T-cell (primary cell): ENCODE results near the gene POLG. TPM values are rescaled to one million over a fixed set of nuclear protein-coding genes. Genes with fewer than 3 reads are reported as not detected.
A peak's percentile ranks its signal among the peaks of the same experiment; 100 is the strongest.

Source experiments
- ATAC-seq, 4 experiments: fragments of 200-7000 bp in 3 of 4; fragments of 150-1000 bp in 1 of 4; cut with Tn5 transposase; replicated peaks in 1 of 4; 1 replicate in 3 of 4; 2 replicates in 1 of 4; pipeline ENCODE4 v1.10.0; 2021; ENCODE audit warnings: moderate library complexity in 3 of 4, mild to moderate bottlenecking in 2 of 4, moderate number of reproducible peaks in 1 of 4
- CTCF ChIA-PET, 2 donors: fragments of 300-600 bp; sonication (Branson Sonifier 250); formaldehyde crosslinking; loops; one replicate each; lab custom pipeline; 2022; ENCODE audit warnings: antibody characterized with exemption in 2 of 2; lab: Charles Lee
- POLR2A ChIA-PET, 2 donors: fragments of 300-600 bp; sonication (Branson Sonifier 250); formaldehyde crosslinking; loops; one replicate each; lab custom pipeline; 2022; ENCODE audit warnings: antibody characterized with exemption in 2 of 2; lab: Charles Lee
- DNase-seq, 35 experiments: peaks; one replicate each; pipeline versions ENCODE4 v3.0.0 to v3.0.0-alpha.2; 2013 to 2023
- H3K27ac ChIP-seq: one replicate; pipeline ENCODE4 v1.5.1; 2013; ENCODE audit warnings: low read length
- H3K27me3 ChIP-seq, 2 experiments: replicated peaks in 1 of 2; 1 replicate in 1 of 2; 2 replicates in 1 of 2; pipeline versions ENCODE4 v1.6.1 to v1.7.0; 2013; ENCODE audit warnings: low read length in 1 of 2, mixed read lengths in 1 of 2; ENCODE audit not compliant: control insufficient read depth in 2 of 2, insufficient read depth in 2 of 2; ENCODE audit errors: extremely low read depth in 1 of 2
- H3K36me3 ChIP-seq, 2 donors: 1 replicate in 1 of 2; 2 replicates in 1 of 2; pipeline versions ENCODE4 v1.6.1 to v1.7.0; 2013; ENCODE audit warnings: low read length in 1 of 2; ENCODE audit not compliant: control insufficient read depth in 2 of 2, insufficient read depth in 1 of 2; ENCODE audit errors: extremely low read depth in 1 of 2
- H3K4me1 ChIP-seq, 2 experiments: 1 replicate in 1 of 2; 2 replicates in 1 of 2; pipeline versions ENCODE4 v1.6.1 to v1.7.0; 2013; ENCODE audit warnings: low read length in 2 of 2, mixed read lengths in 1 of 2; ENCODE audit not compliant: insufficient read depth in 2 of 2, control insufficient read depth in 1 of 2; ENCODE audit errors: extremely low read depth in 1 of 2
- H3K4me3 ChIP-seq, 2 donors: 1 replicate in 1 of 2; 2 replicates in 1 of 2; pipeline versions ENCODE4 v1.5.1 to v1.7.0; 2013; ENCODE audit warnings: mild to moderate bottlenecking in 2 of 2, low read length in 1 of 2, moderate library complexity in 1 of 2; ENCODE audit not compliant: control insufficient read depth in 1 of 2; ENCODE audit errors: extremely low read depth in 1 of 2
- H3K9me3 ChIP-seq: 2 replicates; pipeline ENCODE4 v1.7.0; 2013
- H3K27ac Mint-ChIP-seq, 2 donors: one replicate each; pipeline ENCODE4 v1.8.0; 2020 to 2021; ENCODE audit warnings: mild to moderate bottlenecking in 2 of 2, mixed read lengths in 2 of 2
- H3K27me3 Mint-ChIP-seq, 2 donors: one replicate each; pipeline ENCODE4 v1.8.0; 2021 to 2022; ENCODE audit warnings: mixed read lengths in 2 of 2
- H3K36me3 Mint-ChIP-seq: one replicate; pipeline ENCODE4 v1.8.0; 2021; ENCODE audit warnings: mixed read lengths
- H3K4me1 Mint-ChIP-seq, 3 donors: one replicate each; pipeline ENCODE4 v1.8.0; 2020 to 2022; ENCODE audit warnings: mixed read lengths in 3 of 3, mild to moderate bottlenecking in 1 of 3
- H3K4me3 Mint-ChIP-seq, 3 donors: one replicate each; pipeline ENCODE4 v1.8.0; 2020 to 2022; ENCODE audit warnings: mild to moderate bottlenecking in 3 of 3, mixed read lengths in 3 of 3, moderate library complexity in 3 of 3
- H3K9me3 Mint-ChIP-seq, 3 donors: one replicate each; pipeline ENCODE4 v1.8.0; 2020 to 2022; ENCODE audit warnings: mixed read lengths in 3 of 3
- WGBS: methylation state at CpG from one replicate; pipeline ENCODE4 v1.1.5; 2013; ENCODE audit warnings: missing lambda C conversion rate; ENCODE audit not compliant: insufficient coverage; 5-methylcytosine and 5-hydroxymethylcytosine counted together
- total RNA-seq, 35 experiments: library from RNA in 6 of 35; stranded (reverse) in 6 of 35; fragments of 120-200 nt in 1 of 35; gene quantifications; one replicate each; pipeline versions ENCODE4 v1.2.1 to v1.2.4 and lab custom pipeline; 2013 to 2026

POLG gene
- total RNA-seq, 5 donors from 2014 or later (not counting 1 experiment from before 2014, with no cell fraction given): 136 to 171 (median 165) TPM

- POLR2A ChIA-PET: no interaction called here
- Mint-ChIP-seq H3K4me1 (peaks cover 11 to 26% (median 22%) of the 10 kb centered on the region in 3 donors), H3K27ac (peak overlapping the region in 1 of 2 donors; percentile 31), H3K36me3 (no peaks in the 10 kb centered on the region), H3K27me3 (peaks cover 61 to 81% of the 10 kb centered on the region in 2 donors), H3K4me3 (no peak overlapping the region), H3K9me3 (no peaks in the 10 kb centered on the region)
- Histone ChIP-seq H3K4me3 (no peak overlapping the region), H3K27ac (no peak overlapping the region), H3K9me3 (no peaks in the 10 kb centered on the region), H3K4me1 (peaks cover 0 to 27% of the 10 kb centered on the region in 2 experiments), H3K36me3 (no peaks in the 10 kb centered on the region), H3K27me3 (peaks cover 24 to 87% of the 10 kb centered on the region in 2 experiments)
- no peak for ATAC-seq
- CTCF ChIA-PET: no interaction called here
- DNase-seq: no peak
- WGBS: 16% methylated on average over 25 of the region's 33 CpGs
Measured at GRCh38 chr15:89370120-89370977, 35.7 kb upstream of the POLG start.

- H3K9me3 Mint-ChIP-seq: no peaks in the 10 kb centered on the region
- DNase-seq: no peak
- H3K4me3 Mint-ChIP-seq: no peak overlapping the region
Measured at GRCh38 chr15:89369341-89369947, 34.8 kb upstream of the POLG start.

GRCh38 chr15:89368566-89369223 is 34.1 kb upstream of the POLG start:
- Mint-ChIP-seq H3K27me3 (peaks cover 56 to 81% of the 10 kb centered on the region in 2 donors), H3K9me3 (no peaks in the 10 kb centered on the region), H3K27ac (no peak overlapping the region), H3K36me3 (no peaks in the 10 kb centered on the region), H3K4me1 (peaks cover 11 to 29% (median 22%) of the 10 kb centered on the region in 3 donors), H3K4me3 (peak overlapping the region in 1 of 3 donors; percentile 4)
- H3K27ac ChIP-seq: no peak overlapping the region
- H3K4me1 ChIP-seq: peaks cover 0 to 27% of the 10 kb centered on the region in 2 experiments
- H3K9me3 ChIP-seq: no peaks in the 10 kb centered on the region
- CTCF ChIA-PET: interaction anchor here in 1 of 2 donors (2.3 kb wide), 1 partner anchor 10 kb away, joined by 8 read pairs; no protein-coding TSS in a partner anchor
- no peaks in the 10 kb centered on the region for H3K36me3 ChIP-seq
- ATAC-seq: no peak
- H3K27me3 ChIP-seq: peaks cover 21 to 93% of the 10 kb centered on the region in 2 experiments
- POLR2A ChIA-PET: no interaction called here
- no peak overlapping the region for H3K4me3 ChIP-seq
- 7% methylated on average over 19 of the region's 34 CpGs for WGBS
- no peak for DNase-seq

More at GRCh38 chr15:89369341-89369947, 34.8 kb upstream of the POLG start:
- H3K9me3 ChIP-seq: no peaks in the 10 kb centered on the region
- H3K27me3 ChIP-seq: peaks cover 24 to 89% of the 10 kb centered on the region in 2 experiments
- Mint-ChIP-seq H3K27ac (no peak overlapping the region), H3K36me3 (no peaks in the 10 kb centered on the region), H3K27me3 (peaks cover 58 to 81% of the 10 kb centered on the region in 2 donors), H3K4me1 (peaks cover 11 to 27% (median 22%) of the 10 kb centered on the region in 3 donors)
- no peaks in the 10 kb centered on the region for H3K36me3 ChIP-seq
- H3K27ac ChIP-seq: no peak overlapping the region
- POLR2A ChIA-PET: no interaction called here
- H3K4me3 ChIP-seq: no peak overlapping the region
- peaks cover 0 to 27% of the 10 kb centered on the region in 2 experiments for H3K4me1 ChIP-seq
- ATAC-seq: no peak
- WGBS: 67% methylated on average over 1 of the region's 3 CpGs
- CTCF ChIA-PET: interaction anchor here in 1 of 2 donors (2.3 kb wide), 1 partner anchor 10 kb away, joined by 8 read pairs; no protein-coding TSS in a partner anchor

GRCh38 chr15:89367485-89368451 is 33.1 kb upstream of the POLG start:
- H3K4me3 ChIP-seq: peak overlapping the region in 1 of 2 donors; percentile 12
- Mint-ChIP-seq H3K9me3 (no peaks in the 10 kb centered on the region), H3K4me3 (peak overlapping the region; percentile 31 to 56 (median 34)), H3K36me3 (no peaks in the 10 kb centered on the region), H3K4me1 (peaks cover 11 to 33% (median 24%) of the 10 kb centered on the region in 3 donors), H3K27ac (no peak overlapping the region), H3K27me3 (peaks cover 63 to 81% of the 10 kb centered on the region in 2 donors)
- H3K9me3 ChIP-seq: no peaks in the 10 kb centered on the region
- whole genome bisulfite sequencing: 8% methylated on average over 77 of the region's 90 CpGs
- peaks cover 0 to 27% of the 10 kb centered on the region in 2 experiments for H3K4me1 ChIP-seq
- peaks cover 22 to 98% of the 10 kb centered on the region in 2 experiments for H3K27me3 ChIP-seq
- ChIA-PET POLR2A (no interaction called here), CTCF (interaction anchor here in 1 of 2 donors (2.3 kb wide), 1 partner anchor 9 kb away, joined by 8 read pairs; no protein-coding TSS in a partner anchor)
- H3K27ac ChIP-seq: no peak overlapping the region
- ATAC-seq (no peak), DNase-seq (no peak)
- H3K36me3 ChIP-seq: no peaks in the 10 kb centered on the region

- Histone ChIP-seq H3K27ac (no peak overlapping the region), H3K36me3 (no peaks in the 10 kb centered on the region), H3K4me3 (no peak overlapping the region), H3K4me1 (peaks cover 0 to 35% of the 10 kb centered on the region in 2 experiments), H3K27me3 (peaks cover 19 to 98% of the 10 kb centered on the region in 2 experiments), H3K9me3 (no peaks in the 10 kb centered on the region)
- Mint-ChIP-seq H3K27me3 (peaks cover 58 to 79% of the 10 kb centered on the region in 2 donors), H3K4me3 (peak overlapping the region; percentile 31 to 56 (median 34)), H3K4me1 (peaks cover 11 to 31% (median 24%) of the 10 kb centered on the region in 3 donors), H3K9me3 (no peaks in the 10 kb centered on the region), H3K36me3 (no peaks in the 10 kb centered on the region), H3K27ac (no peak overlapping the region)
- CTCF ChIA-PET: no interaction called here
- DNase-seq (no peak), ATAC-seq (no peak)
- POLR2A ChIA-PET: no interaction called here
- whole genome bisulfite sequencing: 28% methylated on average over 15 of the region's 21 CpGs
Measured at GRCh38 chr15:89366656-89367393, 32.2 kb upstream of the POLG start.
